Suprapubic skin (tissue), 4 donors: Measurements from ENCODE around the gene HDAC3. TPM values are rescaled to one million over a fixed set of nuclear protein-coding genes. Genes with fewer than 3 reads are reported as not detected.

ENCODE experiments used
- DNase-seq, 2 donors: peaks; one replicate each; pipeline ENCODE4 v3.0.0-alpha.2; 2019; ENCODE audit warnings: low spot score in 2 of 2
- H3K27ac ChIP-seq: fragments of 200-600 bp; sonication (generic); one replicate; pipeline ENCODE4 v1.5.1; 2019
- H3K27me3 ChIP-seq: fragments of 200-600 bp; sonication (generic); one replicate; pipeline ENCODE4 v1.5.1; 2019
- H3K36me3 ChIP-seq: fragments of 200-600 bp; sonication (generic); one replicate; pipeline ENCODE4 v1.5.1; 2019
- H3K4me1 ChIP-seq: fragments of 200-600 bp; sonication (generic); one replicate; pipeline ENCODE4 v1.5.1; 2019
- H3K4me3 ChIP-seq: fragments of 200-600 bp; sonication (generic); one replicate; pipeline ENCODE4 v1.5.1; 2019; ENCODE audit warnings: mild to moderate bottlenecking
- H3K9me3 ChIP-seq: fragments of 200-600 bp; sonication (generic); one replicate; pipeline ENCODE4 v1.5.1; 2019
- CTCF ChIP-seq, 2 donors: fragments of 200-600 bp in 1 of 2; fragments of 450-650 bp in 1 of 2; sonication (generic) in 1 of 2; IDR thresholded peaks; one replicate each; pipeline ENCODE4 v1.5.1; 2016 to 2019; ENCODE audit warnings: antibody characterized with exemption in 2 of 2, mild to moderate bottlenecking in 1 of 2, moderate library complexity in 1 of 2
- EP300 ChIP-seq: sonication (generic); formaldehyde crosslinking; IDR thresholded peaks from one replicate; pipeline ENCODE4 v1.6.1; 2017; ENCODE audit warnings: antibody characterized with exemption
- POLR2A ChIP-seq, 2 donors: fragments of 450-650 bp; IDR thresholded peaks; one replicate each; pipeline ENCODE4 v1.6.1; 2017; ENCODE audit warnings: antibody characterized with exemption in 2 of 2, mild to moderate bottlenecking in 2 of 2, moderate library complexity in 2 of 2
- POLR2AphosphoS5 ChIP-seq, 3 donors: sonication (generic); formaldehyde crosslinking; IDR thresholded peaks; one replicate each; pipeline ENCODE4 v1.6.1; 2017; ENCODE audit warnings: antibody characterized with exemption in 3 of 3
- WGBS: methylation state at CpG from one replicate; pipeline ENCODE4 v1.1.5; 2018; 5-methylcytosine and 5-hydroxymethylcytosine counted together
- total RNA-seq, 4 donors: library from RNA; depleted of rRNA; stranded (reverse); fragments of >200 nt; gene quantifications; one replicate each; pipeline ENCODE4 v1.1.0, GENCODE V29; 2016

HDAC3 gene
- total RNA-seq, 4 donors from 2014 or later = 50.0 to 79.2 (median 59.4) TPM

GRCh38 chr5:141638771-141639170 is 2.1 kb upstream of the HDAC3 start:
- H3K4me3 ChIP-seq = no peak overlapping the region
- H3K27me3 ChIP-seq = no peaks in the 10 kb centered on the region
- no peak overlapping the region for H3K27ac ChIP-seq
- no peak for DNase-seq
- WGBS = 95% methylated on average over 2 of the region's 2 CpGs
- TF ChIP-seq POLR2AphosphoS5 (IDR thresholded peaks at IDR 0.05) (no peak), POLR2A (IDR thresholded peaks at IDR 0.05) (no peak), EP300 (no peak), CTCF (IDR thresholded peaks at IDR 0.05) (no peak)
- H3K9me3 ChIP-seq = no peaks in the 10 kb centered on the region
- peaks cover 10% of the 10 kb centered on the region for H3K36me3 ChIP-seq
- H3K4me1 ChIP-seq = peaks cover 38% of the 10 kb centered on the region

GRCh38 chr5:141637767-141638419 is 1.2 kb upstream of the HDAC3 start:
- 19% methylated on average over 14 of the region's 40 CpGs for WGBS
- Histone ChIP-seq H3K36me3 (peaks cover 10% of the 10 kb centered on the region), H3K4me1 (peaks cover 38% of the 10 kb centered on the region), H3K9me3 (no peaks in the 10 kb centered on the region), H3K27ac (no peak overlapping the region), H3K27me3 (no peaks in the 10 kb centered on the region), H3K4me3 (peak overlapping the region; percentile 89)
- no peak for TF ChIP-seq POLR2A (IDR thresholded peaks at IDR 0.05)
- peak in 1 of 2 donors; percentile 43 for TF ChIP-seq CTCF (IDR thresholded peaks at IDR 0.05)
- DNase-seq = peak in 1 of 2 donors; percentile 83

- H3K27me3 ChIP-seq = no peaks in the 10 kb centered on the region
- peaks cover 12% of the 10 kb centered on the region for H3K36me3 ChIP-seq
- peaks cover 43% of the 10 kb centered on the region for H3K4me1 ChIP-seq
- no peak for DNase-seq
- peak overlapping the region; percentile 68 for H3K27ac ChIP-seq
- 1% methylated on average over 27 of the region's 63 CpGs for WGBS
- H3K9me3 ChIP-seq = no peaks in the 10 kb centered on the region
- peak overlapping the region; percentile 89 for H3K4me3 ChIP-seq
- TF ChIP-seq EP300 = no peak
- TF ChIP-seq POLR2A (IDR thresholded peaks at IDR 0.05) = no peak
- TF ChIP-seq CTCF (IDR thresholded peaks at IDR 0.05) = no peak
- TF ChIP-seq POLR2AphosphoS5 (IDR thresholded peaks at IDR 0.05) = no peak
Measured at GRCh38 chr5:141637123-141637766, 596 bp upstream of the HDAC3 start.

- H3K4me3 ChIP-seq = peak overlapping the region; percentile 89
- H3K36me3 ChIP-seq = peaks cover 9% of the 10 kb centered on the region
- peaks cover 45% of the 10 kb centered on the region for H3K4me1 ChIP-seq
- H3K27me3 ChIP-seq = no peaks in the 10 kb centered on the region
- H3K9me3 ChIP-seq = no peaks in the 10 kb centered on the region
- TF ChIP-seq POLR2AphosphoS5 (IDR thresholded peaks at IDR 0.05) (no peak), POLR2A (IDR thresholded peaks at IDR 0.05) (no peak), CTCF (IDR thresholded peaks at IDR 0.05) (no peak), EP300 (no peak)
- no peak for DNase-seq
- peak overlapping the region; percentile 68 for H3K27ac ChIP-seq
- 9% methylated on average over 4 of the region's 4 CpGs for WGBS
Measured at GRCh38 chr5:141636106-141636412, 590 bp downstream of the HDAC3 start.

GRCh38 chr5:141635646-141636045 is 1.0 kb downstream of the HDAC3 start:
- DNase-seq = no peak
- Histone ChIP-seq H3K27me3 (no peaks in the 10 kb centered on the region), H3K36me3 (peaks cover 9% of the 10 kb centered on the region), H3K4me1 (peaks cover 45% of the 10 kb centered on the region), H3K4me3 (peak overlapping the region; percentile 89), H3K27ac (no peak overlapping the region), H3K9me3 (no peaks in the 10 kb centered on the region)
- TF ChIP-seq EP300 = no peak
- no peak for TF ChIP-seq POLR2AphosphoS5 (IDR thresholded peaks at IDR 0.05)
- no peak for TF ChIP-seq POLR2A (IDR thresholded peaks at IDR 0.05)
- no peak for TF ChIP-seq CTCF (IDR thresholded peaks at IDR 0.05)
- 44% methylated on average over 7 of the region's 7 CpGs for WGBS
